DND-41 (cell line): Measurements from ENCODE around the gene ASF1A.

Source experiments
- EZH2 ChIP-seq: IDR thresholded peaks from 3 replicates; pipeline ENCODE4 v1.6.1; 2012; ENCODE audit warnings: borderline replicate concordance, low read depth, mild to moderate bottlenecking, moderate library complexity, low read length, inconsistent platforms; ENCODE audit not compliant: severe bottlenecking
- TF ChIP-seq, protein P1 (sequence below): IDR thresholded peaks from 2 replicates; pipeline ENCODE4 v1.5.1; 2012; ENCODE audit warnings: borderline replicate concordance, low read length, moderate library complexity, mild to moderate bottlenecking; ENCODE audit not compliant: poor library complexity, severe bottlenecking; ENCODE audit errors: extremely low read depth

DNA sequence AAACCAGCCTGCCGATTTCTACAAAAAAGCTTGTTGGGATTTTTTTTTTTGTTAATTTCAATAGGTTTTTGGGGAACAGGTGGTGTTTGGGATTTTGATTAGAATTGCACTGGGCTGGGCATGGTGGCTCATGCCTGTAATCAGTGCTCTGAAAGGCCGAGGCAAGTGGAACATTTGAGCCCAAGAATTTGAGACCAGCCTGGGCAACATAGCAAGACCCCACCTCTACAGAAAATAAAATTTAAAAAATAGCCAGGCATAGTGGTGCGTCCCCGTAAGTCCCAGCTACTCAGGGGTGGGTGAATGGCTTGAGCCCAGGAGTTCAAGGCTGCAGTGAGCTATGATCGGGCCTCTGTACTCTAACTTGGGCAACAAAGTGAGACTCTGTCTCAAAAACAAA lies 40.5 kb upstream of the ASF1A start:
- TF ChIP-seq, protein P1, sequence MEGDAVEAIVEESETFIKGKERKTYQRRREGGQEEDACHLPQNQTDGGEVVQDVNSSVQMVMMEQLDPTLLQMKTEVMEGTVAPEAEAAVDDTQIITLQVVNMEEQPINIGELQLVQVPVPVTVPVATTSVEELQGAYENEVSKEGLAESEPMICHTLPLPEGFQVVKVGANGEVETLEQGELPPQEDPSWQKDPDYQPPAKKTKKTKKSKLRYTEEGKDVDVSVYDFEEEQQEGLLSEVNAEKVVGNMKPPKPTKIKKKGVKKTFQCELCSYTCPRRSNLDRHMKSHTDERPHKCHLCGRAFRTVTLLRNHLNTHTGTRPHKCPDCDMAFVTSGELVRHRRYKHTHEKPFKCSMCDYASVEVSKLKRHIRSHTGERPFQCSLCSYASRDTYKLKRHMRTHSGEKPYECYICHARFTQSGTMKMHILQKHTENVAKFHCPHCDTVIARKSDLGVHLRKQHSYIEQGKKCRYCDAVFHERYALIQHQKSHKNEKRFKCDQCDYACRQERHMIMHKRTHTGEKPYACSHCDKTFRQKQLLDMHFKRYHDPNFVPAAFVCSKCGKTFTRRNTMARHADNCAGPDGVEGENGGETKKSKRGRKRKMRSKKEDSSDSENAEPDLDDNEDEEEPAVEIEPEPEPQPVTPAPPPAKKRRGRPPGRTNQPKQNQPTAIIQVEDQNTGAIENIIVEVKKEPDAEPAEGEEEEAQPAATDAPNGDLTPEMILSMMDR: no peak
- TF ChIP-seq EZH2: no peak
